Measurements from ENCODE around the gene ITIH5. TPM values are rescaled to one million over a fixed set of nuclear protein-coding genes. Genes with fewer than 3 reads are reported as not detected.

Gene ITIH5
- total and polyA plus RNA-seq, 2 of the 13 experiments (the other 11 are each of a cell fraction or from before 2014, with no cell fraction given) = 4.7 to 8.9 TPM

GRCh38 chr10:7704071-7705016 lies 37.6 kb upstream of the ITIH5 start (continued):
- TF ChIP-seq ZBTB7B (CRISPR knock-in tag; IDR thresholded peaks at IDR 0.05) (no peak), GLI4 (CRISPR knock-in tag; IDR thresholded peaks at IDR 0.05; ENCODE audit: borderline replicate concordance) (no peak), ZNF724P (CRISPR knock-in tag; IDR thresholded peaks at IDR 0.05; ENCODE audit: borderline replicate concordance) (no peak), PLRG1 (conservative IDR thresholded peaks at IDR 0.05) (no peak), ZNF552 (CRISPR knock-in tag; IDR thresholded peaks at IDR 0.05; ENCODE audit: borderline replicate concordance) (no peak), SAP130 (CRISPR knock-in tag; IDR thresholded peaks at IDR 0.05; ENCODE audit: low read depth) (peak; percentile 31; the same call in 1 of the 2 replicates), HNRNPK (IDR thresholded peaks at IDR 0.05; ENCODE audit: low read depth, low read length, poor library complexity, severe bottlenecking) (peak; percentile 8), NBN (conservative IDR thresholded peaks at IDR 0.05) (no peak), ZNF577 (CRISPR knock-in tag; IDR thresholded peaks at IDR 0.05; ENCODE audit: borderline replicate concordance, low read depth) (no peak), ZBTB33 (CRISPR knock-in tag; IDR thresholded peaks at IDR 0.05) (no peak), PATZ1 (CRISPR knock-in tag; IDR thresholded peaks at IDR 0.05) (peak; percentile 18; the same call in 1 of the 2 replicates), ZFYVE20 (CRISPR knock-in tag; IDR thresholded peaks at IDR 0.05; ENCODE audit: borderline replicate concordance, low read depth) (no peak), ZNF224 (CRISPR knock-in tag; IDR thresholded peaks at IDR 0.05) (no peak), U2AF1 (optimal IDR thresholded peaks at IDR 0.05; ENCODE audit: low read depth, low read length) (no peak), ZNF761 (CRISPR knock-in tag; conservative IDR thresholded peaks at IDR 0.05) (no peak), POLR2A (IDR thresholded peaks at IDR 0.05; ENCODE audit: insufficient read depth in 1 of 2, low read depth in 2 of 2, low read length in 2 of 2) (peak in 1 of 2 experiments; percentile 30; a peak in 1 of 4 replicates), MYPOP (CRISPR knock-in tag; IDR thresholded peaks at IDR 0.05) (no peak), RBM22 (optimal IDR thresholded peaks at IDR 0.05; ENCODE audit: low read length) (peak; percentile 31), TARDBP (CRISPR knock-in tag; IDR thresholded peaks at IDR 0.05) (no peak), FOXA3 (CRISPR knock-in tag; IDR thresholded peaks at IDR 0.05) (peak; percentile 6; the same call in 1 of the 2 replicates), ZNF737 (CRISPR knock-in tag; IDR thresholded peaks at IDR 0.05; ENCODE audit: borderline replicate concordance) (no peak), ZNF468 (CRISPR knock-in tag; IDR thresholded peaks at IDR 0.05) (no peak), SUZ12 (IDR thresholded peaks at IDR 0.05; ENCODE audit: low read depth, low read length) (no peak), RBAK (CRISPR knock-in tag; IDR thresholded peaks at IDR 0.05) (no peak)
